Stomach (tissue), 9 donors: ENCODE results near the gene SIK2. TPM values are rescaled to one million over a fixed set of nuclear protein-coding genes. Genes with fewer than 3 reads are reported as not detected.
A peak's percentile ranks its signal among the peaks of the same experiment; 100 is the strongest.

Source experiments
- DNase-seq, 2 donors: peaks; one replicate each; pipeline versions ENCODE4 v3.0.0 to v3.0.0-alpha.2; 2013 to 2019
- H3K27ac ChIP-seq, 5 donors: fragments of 200-600 bp in 4 of 5; sonication (generic) in 4 of 5; one replicate each; pipeline ENCODE4 v1.5.1; 2013 to 2019; ENCODE audit warnings: mild to moderate bottlenecking in 1 of 5, moderate library complexity in 1 of 5
- H3K27me3 ChIP-seq, 3 donors: fragments of 200-600 bp; sonication (generic); one replicate each; pipeline ENCODE4 v1.5.1; 2017 to 2019; ENCODE audit warnings: mixed run types in 1 of 3
- H3K36me3 ChIP-seq, 4 donors: fragments of 200-600 bp; sonication (generic); 1 replicate in 3 of 4; 2 replicates in 1 of 4; pipeline ENCODE4 v1.5.1; 2016 to 2019
- H3K4me1 ChIP-seq, 4 donors: fragments of 200-600 bp; sonication (generic); one replicate each; pipeline ENCODE4 v1.5.1; 2016 to 2019
- H3K4me3 ChIP-seq, 4 donors: fragments of 200-600 bp; sonication (generic) in 3 of 4; one replicate each; pipeline ENCODE4 v1.5.1; 2016 to 2019; ENCODE audit warnings: mild to moderate bottlenecking in 1 of 4
- H3K9me3 ChIP-seq, 4 donors: fragments of 200-600 bp; sonication (generic); one replicate each; pipeline ENCODE4 v1.5.1; 2016 to 2019
- CTCF ChIP-seq, 7 experiments: fragments of 450-650 bp in 4 of 7; fragments of 200-600 bp in 3 of 7; sonication (generic) in 3 of 7; IDR thresholded peaks; one replicate each; pipeline ENCODE4 v1.5.1; 2016 to 2019; ENCODE audit warnings: antibody characterized with exemption in 7 of 7, control low read depth in 2 of 7, mild to moderate bottlenecking in 1 of 7
- EP300 ChIP-seq: sonication (generic); formaldehyde crosslinking; IDR thresholded peaks from one replicate; pipeline ENCODE4 v1.6.1; 2017; ENCODE audit warnings: antibody characterized with exemption
- POLR2A ChIP-seq, 4 donors: fragments of 450-650 bp; IDR thresholded peaks; one replicate each; pipeline ENCODE4 v1.6.1; 2016; ENCODE audit warnings: antibody characterized with exemption in 4 of 4, control low read depth in 2 of 4, mild to moderate bottlenecking in 1 of 4, moderate library complexity in 1 of 4
- POLR2AphosphoS5 ChIP-seq, 3 donors: sonication (generic); formaldehyde crosslinking; IDR thresholded peaks; one replicate each; pipeline ENCODE4 v1.6.1; 2016; ENCODE audit warnings: antibody characterized with exemption in 3 of 3
- WGBS, 5 donors: extraction: QIAGEN DNeasy Blood & Tissue Kit in 3 of 5; methylation state at CpG; one replicate each; pipeline versions ENCODE4 v1.1.5 to v1.1.7; 2013 to 2018; 5-methylcytosine and 5-hydroxymethylcytosine counted together
- intact Hi-C: fragments of 100-400 bp; cut with DNase I; formaldehyde crosslinking; loops from one replicate; pipeline ENCODE4 v1.15.1; 2023; ENCODE audit warnings: low total_unique reads
- polyA plus RNA-seq, 3 donors: library from polyadenylated mRNA; stranded (reverse); fragments of 200-250 nt; gene quantifications; one replicate each; pipeline ENCODE4 v1.2.3, GENCODE V29; 2013
- total RNA-seq, 5 donors: library from RNA; depleted of rRNA; stranded (reverse); fragments of >200 nt; gene quantifications; one replicate each; pipeline versions ENCODE4 v1.1.0 to v1.2.3, GENCODE V29; 2014 to 2016
- donor health status: healthy with polysubstance abuse.
- donor health status: Bipolar disorder and iron deficiency.
- donor health status: healthy.

The SIK2 gene
- total and polyA plus RNA-seq, 8 donors = 5.5 to 86.9 (median 18.4) TPM

- TF ChIP-seq POLR2A (IDR thresholded peaks at IDR 0.05) (no peak), EP300 (no peak)
- WGBS, 5 donors = 96 to 99% (median 96%) methylated on average over 3 of the region's 3 CpGs
- Histone ChIP-seq H3K4me1 (peaks cover 0 to 14% (median 0%) of the 10 kb centered on the region in 4 donors), H3K9me3 (no peaks in the 10 kb centered on the region), H3K36me3 (peaks cover 0 to 13% (median 6%) of the 10 kb centered on the region in 4 donors), H3K27ac (no peak overlapping the region), H3K4me3 (no peak overlapping the region), H3K27me3 (no peaks in the 10 kb centered on the region)
- intact Hi-C loops = no loop called here
- DNase-seq = no peak
Observed at GRCh38 chr11:111680486-111681175, 78.4 kb downstream of the SIK2 start.

- WGBS, 5 donors = 82 to 92% (median 84%) methylated on average over 3 of the region's 3 CpGs
Observed at GRCh38 chr11:111683806-111684205, 81.6 kb downstream of the SIK2 start.

GRCh38 chr11:111684251-111684650 lies 82.0 kb downstream of the SIK2 start:
- intact Hi-C loops = no loop called here
- no peak for TF ChIP-seq CTCF (IDR thresholded peaks at IDR 0.05)
- no peak for TF ChIP-seq EP300
- no peak for TF ChIP-seq POLR2AphosphoS5 (IDR thresholded peaks at IDR 0.05)
- no peak for TF ChIP-seq POLR2A (IDR thresholded peaks at IDR 0.05)
- no peaks in the 10 kb centered on the region for H3K27me3 ChIP-seq
- no peak overlapping the region for H3K4me3 ChIP-seq
- WGBS, 5 donors = 86 to 95% (median 92%) methylated on average over 2 of the region's 2 CpGs
- H3K9me3 ChIP-seq = no peaks in the 10 kb centered on the region
- H3K4me1 ChIP-seq = no peaks in the 10 kb centered on the region
- no peak overlapping the region for H3K27ac ChIP-seq
- H3K36me3 ChIP-seq = peaks cover 8 to 25% (median 20%) of the 10 kb centered on the region in 4 donors
- DNase-seq = no peak

More at GRCh38 chr11:111683806-111684205, 81.6 kb downstream of the SIK2 start:
- H3K27me3 ChIP-seq = no peaks in the 10 kb centered on the region
- no peak overlapping the region for H3K27ac ChIP-seq
- DNase-seq = no peak
- intact Hi-C loops = no loop called here
- H3K4me1 ChIP-seq = no peaks in the 10 kb centered on the region
- no peak for TF ChIP-seq CTCF (IDR thresholded peaks at IDR 0.05)
- H3K9me3 ChIP-seq = no peaks in the 10 kb centered on the region
- no peak overlapping the region for H3K4me3 ChIP-seq
- H3K36me3 ChIP-seq = peaks cover 8 to 21% (median 15%) of the 10 kb centered on the region in 4 donors

- H3K27me3 ChIP-seq = no peaks in the 10 kb centered on the region
- TF ChIP-seq CTCF (IDR thresholded peaks at IDR 0.05) (no peak), EP300 (no peak), POLR2A (IDR thresholded peaks at IDR 0.05) (no peak), POLR2AphosphoS5 (IDR thresholded peaks at IDR 0.05) (no peak)
- H3K4me1 ChIP-seq = peaks cover 0 to 9% (median 4%) of the 10 kb centered on the region in 4 donors
- H3K9me3 ChIP-seq = no peaks in the 10 kb centered on the region
- DNase-seq = peak in 1 of 2 donors; percentile 28
- H3K36me3 ChIP-seq = peaks cover 8 to 44% (median 27%) of the 10 kb centered on the region in 4 donors
- 83 to 97% (median 95%) methylated on average over 7 of the region's 7 CpGs for WGBS, 5 donors
- no peak overlapping the region for H3K4me3 ChIP-seq
- intact Hi-C loops = no loop called here
- no peak overlapping the region for H3K27ac ChIP-seq
Observed at GRCh38 chr11:111688013-111688412, 85.8 kb downstream of the SIK2 start.

GRCh38 chr11:111691176-111691575 lies 88.9 kb downstream of the SIK2 start:
- Histone ChIP-seq H3K27me3 (no peaks in the 10 kb centered on the region), H3K4me3 (no peak overlapping the region), H3K27ac (no peak overlapping the region), H3K4me1 (peaks cover 0 to 40% (median 18%) of the 10 kb centered on the region in 4 donors), H3K36me3 (peaks cover 8 to 40% (median 23%) of the 10 kb centered on the region in 4 donors), H3K9me3 (no peaks in the 10 kb centered on the region)
- TF ChIP-seq EP300 = no peak
- TF ChIP-seq POLR2A (IDR thresholded peaks at IDR 0.05) = no peak
- no peak for TF ChIP-seq CTCF (IDR thresholded peaks at IDR 0.05)
- no peak for TF ChIP-seq POLR2AphosphoS5 (IDR thresholded peaks at IDR 0.05)
- intact Hi-C loops = no loop called here
- 89 to 94% (median 91%) methylated on average over 2 of the region's 2 CpGs for WGBS, 5 donors
- no peak for DNase-seq
